Fibroblast of skin of right biceps (primary cell): ENCODE measurements around the gene RASSF10.
A peak's percentile ranks its signal among the peaks of the same experiment; 100 is the strongest.

Source experiments
- DNase-seq: peaks from one replicate; pipeline ENCODE4 v3.0.0-alpha.2; 2013

RASSF10 gene

DNA sequence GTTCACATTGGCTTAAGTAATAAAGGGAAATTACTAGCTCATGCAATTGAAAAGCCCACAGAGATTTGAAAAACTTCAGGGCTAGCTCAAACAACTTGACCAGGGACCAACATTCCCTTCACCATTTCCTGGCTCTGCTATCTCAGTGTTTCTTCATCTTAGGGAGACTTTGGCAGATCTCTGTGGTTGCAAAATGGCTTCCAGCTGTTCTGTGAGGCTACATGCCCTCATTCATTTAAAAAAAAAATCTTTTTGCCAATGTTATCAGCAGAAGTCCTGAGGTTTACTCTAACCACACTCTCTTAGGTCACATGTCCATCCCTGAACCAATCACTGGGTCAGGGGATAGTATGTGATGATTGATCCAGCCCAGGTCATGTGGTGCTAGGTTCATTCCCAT is 13.9 kb upstream of the RASSF10 start:
- DNase-seq: no peak

DNA sequence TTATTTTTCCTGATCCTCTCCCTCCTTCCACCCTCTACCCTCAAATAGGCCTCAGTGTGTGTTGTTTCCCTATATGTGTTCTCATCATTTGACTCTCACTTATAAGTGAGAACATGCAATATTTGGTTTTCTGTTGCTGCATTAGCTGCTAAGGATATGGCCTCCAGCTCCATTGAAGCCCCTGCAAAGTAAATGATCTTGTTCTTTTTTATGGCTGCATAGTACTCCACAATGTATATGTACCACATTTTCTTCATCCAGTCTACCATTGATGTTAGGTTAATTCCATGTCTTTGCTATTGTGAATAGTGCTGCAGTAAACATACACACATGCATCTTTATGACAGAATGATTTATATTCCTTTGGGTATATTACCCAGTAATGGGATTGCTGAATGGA is 13.3 kb upstream of the RASSF10 start:
- no peak for DNase-seq

DNA sequence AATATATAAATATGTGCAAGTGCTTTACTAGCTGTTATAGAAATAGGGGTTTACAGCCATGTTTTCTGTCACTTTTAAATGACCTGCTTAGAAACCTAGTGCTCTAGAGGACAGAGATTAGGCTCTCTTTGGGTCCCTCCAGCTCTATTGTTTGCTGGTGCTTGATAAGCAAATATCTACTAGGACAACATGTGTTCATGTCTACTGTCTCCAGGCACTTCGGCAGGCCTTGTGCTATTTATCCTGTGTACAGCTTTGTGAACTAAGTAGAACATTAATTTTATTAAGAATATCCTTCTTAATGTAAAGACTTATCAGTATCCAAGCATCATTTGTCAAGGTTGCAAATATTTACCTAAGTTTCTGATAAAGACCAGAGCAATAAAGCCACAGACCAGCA is 11.9 kb upstream of the RASSF10 start:
- no peak for DNase-seq

DNA sequence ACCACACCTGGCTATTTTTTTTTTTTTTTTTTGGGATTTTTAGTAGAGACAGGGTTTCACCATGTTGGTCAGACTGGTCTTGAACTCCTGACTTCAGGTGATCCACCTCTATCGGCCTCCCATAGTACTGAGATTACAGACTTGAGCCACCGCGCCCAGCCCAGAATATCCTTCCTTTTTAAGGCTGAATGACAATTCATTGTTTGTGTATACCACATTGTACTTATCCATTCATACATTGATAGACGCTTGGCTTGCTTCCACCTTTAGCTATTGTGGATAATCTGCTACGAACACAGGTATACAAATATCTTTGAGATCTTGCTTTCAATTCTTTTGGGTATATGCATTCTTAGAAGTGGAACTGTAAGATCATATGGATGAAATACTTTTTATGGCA is 10.8 kb upstream of the RASSF10 start:
- DNase-seq: no peak

DNA sequence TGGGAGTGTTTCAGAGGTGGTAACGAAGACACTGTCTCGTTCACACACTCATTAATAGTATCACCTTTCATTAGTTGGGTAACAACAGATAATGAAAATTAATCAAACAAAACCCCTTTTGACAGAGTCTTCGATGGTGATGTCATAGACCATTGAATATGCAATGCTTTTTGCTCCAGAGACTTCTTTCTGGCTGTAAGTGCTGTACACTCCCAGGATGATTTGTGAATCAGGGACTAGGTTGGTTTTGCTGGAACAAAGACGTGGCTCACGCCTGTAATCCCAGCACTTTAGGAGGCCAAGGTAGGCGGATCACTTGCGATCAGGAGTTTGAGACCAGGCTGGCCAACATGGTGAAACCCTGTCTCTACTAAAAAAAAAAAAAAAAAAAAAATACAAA is 9.5 kb upstream of the RASSF10 start:
- DNase-seq: no peak

- no peak for DNase-seq
Observed at GRCh38 chr11:13000116-13000515, 9.0 kb upstream of the RASSF10 start.

GRCh38 chr11:13000721-13001120 is 8.4 kb upstream of the RASSF10 start:
- DNase-seq: no peak

- DNase-seq: peak; percentile 34
Observed at GRCh38 chr11:13003736-13004493, 5.2 kb upstream of the RASSF10 start.

- no peak for DNase-seq
Observed at GRCh38 chr11:13007182-13008060, 1.7 kb upstream of the RASSF10 start.

GRCh38 chr11:13008061-13008435 is 1.1 kb upstream of the RASSF10 start:
- no peak for DNase-seq

- DNase-seq: peak; percentile 4
Observed at GRCh38 chr11:13009476-13009920, 382 bp downstream of the RASSF10 start.

- DNase-seq: peak; percentile 21
Observed at GRCh38 chr11:13009921-13010748, 1.0 kb downstream of the RASSF10 start.

- DNase-seq: no peak
Observed at GRCh38 chr11:13010749-13011465, 1.8 kb downstream of the RASSF10 start.

DNA sequence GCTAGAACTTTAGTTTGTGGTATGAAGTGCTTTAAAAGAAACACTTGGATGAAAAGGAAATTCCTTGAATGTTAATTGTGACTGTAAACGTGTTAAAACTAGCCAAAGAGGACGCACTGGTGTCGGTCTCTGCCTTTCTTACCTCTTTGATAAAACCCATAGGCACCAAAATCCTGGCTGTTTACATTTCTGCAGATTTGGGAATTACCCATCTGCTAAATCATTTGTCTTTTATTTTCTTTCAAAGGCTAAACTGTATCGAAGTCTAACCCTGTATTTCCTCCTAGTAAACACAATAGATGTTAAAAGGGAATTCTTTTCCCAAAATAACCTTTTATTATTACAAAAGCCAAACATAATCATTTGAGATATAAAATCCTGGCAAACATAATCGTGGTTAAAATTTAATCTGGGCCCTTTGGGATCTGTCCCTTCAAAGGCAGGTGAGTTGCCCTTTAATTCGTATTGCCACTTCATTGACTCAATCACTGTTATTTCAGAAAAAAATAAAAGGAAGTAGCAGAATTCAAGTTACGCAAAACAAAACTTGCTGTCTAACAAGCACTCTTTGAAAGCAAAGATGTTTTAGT is 2.4 kb downstream of the RASSF10 start:
- DNase-seq: no peak

- no peak for DNase-seq
Observed at GRCh38 chr11:13012056-13012661, 3.0 kb downstream of the RASSF10 start.

- no peak for DNase-seq
Observed at GRCh38 chr11:13013054-13013488, 4.0 kb downstream of the RASSF10 start.

DNA sequence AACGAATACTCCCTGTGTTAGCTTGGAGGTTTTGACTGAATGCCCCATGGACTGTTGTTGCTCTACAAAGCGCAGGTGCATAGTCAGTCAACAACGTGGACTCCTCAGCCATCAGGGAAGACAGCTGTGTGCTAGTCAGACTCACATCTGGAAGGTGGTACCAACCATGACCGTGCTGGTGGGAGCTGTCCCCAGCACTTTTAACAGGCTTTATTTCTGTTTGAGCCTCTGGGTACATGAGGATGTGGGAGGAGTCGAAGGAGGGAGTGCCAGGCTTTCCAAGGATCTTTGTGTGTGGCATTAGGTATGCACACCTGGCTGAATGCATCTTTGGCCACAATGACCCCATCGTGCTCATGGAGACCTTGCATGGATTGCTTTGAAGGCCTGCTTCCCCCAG is 6.6 kb downstream of the RASSF10 start:
- no peak for DNase-seq

GRCh38 chr11:13016415-13016814 is 7.3 kb downstream of the RASSF10 start:
- no peak for DNase-seq

- no peak for DNase-seq
Observed at GRCh38 chr11:13019313-13019712, 10.2 kb downstream of the RASSF10 start.

DNA sequence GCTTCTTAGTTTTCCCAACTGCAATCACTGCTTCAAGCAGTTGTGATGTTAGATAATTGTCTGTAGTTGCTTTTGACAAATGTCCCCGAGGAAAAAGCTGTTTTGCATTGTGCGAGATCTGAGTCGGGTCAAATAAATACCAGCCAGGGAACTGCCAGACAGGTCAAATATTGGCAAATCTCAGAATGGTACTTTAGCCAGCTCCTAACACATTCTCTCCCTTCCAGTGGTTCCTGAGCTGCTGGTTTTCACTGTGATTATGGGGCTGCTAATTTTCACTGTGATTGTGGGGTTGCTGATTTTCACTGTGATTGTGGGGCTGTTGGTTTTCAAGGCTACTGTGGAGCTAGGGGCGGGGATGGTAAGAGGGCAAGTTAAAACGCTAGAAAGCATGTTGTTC is 14.3 kb downstream of the RASSF10 start:
- no peak for DNase-seq

DNA sequence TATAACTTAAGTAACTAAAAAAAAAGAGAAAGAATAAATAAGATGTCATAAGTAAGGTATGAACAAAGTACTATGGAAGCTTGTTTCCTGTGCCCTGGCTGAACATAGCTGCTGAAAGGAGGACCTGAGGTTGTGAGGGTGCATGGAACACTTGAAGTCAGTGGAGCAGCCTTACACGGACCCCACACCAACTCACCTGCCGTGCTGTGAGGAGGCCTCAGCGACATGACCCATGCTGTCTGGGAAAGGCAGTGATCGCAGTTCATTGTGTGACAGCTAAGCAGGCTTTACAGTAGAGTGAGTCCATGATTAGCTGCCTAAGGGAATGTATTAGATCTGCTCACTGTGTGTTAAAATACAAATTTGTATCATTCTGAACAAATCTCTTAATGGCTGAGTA is 17.6 kb downstream of the RASSF10 start:
- no peak for DNase-seq

GRCh38 chr11:13028322-13028721 is 19.2 kb downstream of the RASSF10 start:
- no peak for DNase-seq
